ENCODE data around the gene PAX8.

DNA sequence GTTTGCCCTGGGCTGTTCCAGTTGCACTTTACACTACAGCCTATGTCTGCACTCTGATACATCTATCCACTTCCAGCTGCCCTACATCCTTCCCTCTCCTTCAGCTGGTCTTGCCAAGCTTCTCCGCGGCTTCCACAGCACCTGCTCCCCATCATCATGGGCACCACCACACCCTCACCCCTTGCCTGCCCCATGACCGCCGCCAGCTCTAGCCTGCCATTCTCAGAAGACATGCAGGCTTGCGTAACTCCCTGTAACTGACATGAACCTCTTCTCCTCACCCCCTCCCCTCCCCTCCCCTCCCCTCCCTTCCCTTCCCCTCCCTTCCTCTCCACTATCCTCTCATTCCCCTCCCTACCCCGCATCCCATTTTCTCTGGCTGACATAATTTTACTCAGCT, 46.0 kb downstream of the PAX8 start:
- TF ChIP-seq, protein P1, sequence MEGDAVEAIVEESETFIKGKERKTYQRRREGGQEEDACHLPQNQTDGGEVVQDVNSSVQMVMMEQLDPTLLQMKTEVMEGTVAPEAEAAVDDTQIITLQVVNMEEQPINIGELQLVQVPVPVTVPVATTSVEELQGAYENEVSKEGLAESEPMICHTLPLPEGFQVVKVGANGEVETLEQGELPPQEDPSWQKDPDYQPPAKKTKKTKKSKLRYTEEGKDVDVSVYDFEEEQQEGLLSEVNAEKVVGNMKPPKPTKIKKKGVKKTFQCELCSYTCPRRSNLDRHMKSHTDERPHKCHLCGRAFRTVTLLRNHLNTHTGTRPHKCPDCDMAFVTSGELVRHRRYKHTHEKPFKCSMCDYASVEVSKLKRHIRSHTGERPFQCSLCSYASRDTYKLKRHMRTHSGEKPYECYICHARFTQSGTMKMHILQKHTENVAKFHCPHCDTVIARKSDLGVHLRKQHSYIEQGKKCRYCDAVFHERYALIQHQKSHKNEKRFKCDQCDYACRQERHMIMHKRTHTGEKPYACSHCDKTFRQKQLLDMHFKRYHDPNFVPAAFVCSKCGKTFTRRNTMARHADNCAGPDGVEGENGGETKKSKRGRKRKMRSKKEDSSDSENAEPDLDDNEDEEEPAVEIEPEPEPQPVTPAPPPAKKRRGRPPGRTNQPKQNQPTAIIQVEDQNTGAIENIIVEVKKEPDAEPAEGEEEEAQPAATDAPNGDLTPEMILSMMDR (IDR thresholded peaks at IDR 0.05; ENCODE audit: borderline replicate concordance, extremely low read depth, low read length, poor library complexity, severe bottlenecking) = no peak
- no peak for TF ChIP-seq EZH2 (IDR thresholded peaks at IDR 0.05; ENCODE audit: borderline replicate concordance, low read depth, low read length, severe bottlenecking)

Data from DND-41 (cell line).